ENCODE measurements around the gene BLMH.

GRCh38 chr17:30225919-30226553 lies 65.7 kb downstream of the BLMH start:
- TF ChIP-seq, protein P1, sequence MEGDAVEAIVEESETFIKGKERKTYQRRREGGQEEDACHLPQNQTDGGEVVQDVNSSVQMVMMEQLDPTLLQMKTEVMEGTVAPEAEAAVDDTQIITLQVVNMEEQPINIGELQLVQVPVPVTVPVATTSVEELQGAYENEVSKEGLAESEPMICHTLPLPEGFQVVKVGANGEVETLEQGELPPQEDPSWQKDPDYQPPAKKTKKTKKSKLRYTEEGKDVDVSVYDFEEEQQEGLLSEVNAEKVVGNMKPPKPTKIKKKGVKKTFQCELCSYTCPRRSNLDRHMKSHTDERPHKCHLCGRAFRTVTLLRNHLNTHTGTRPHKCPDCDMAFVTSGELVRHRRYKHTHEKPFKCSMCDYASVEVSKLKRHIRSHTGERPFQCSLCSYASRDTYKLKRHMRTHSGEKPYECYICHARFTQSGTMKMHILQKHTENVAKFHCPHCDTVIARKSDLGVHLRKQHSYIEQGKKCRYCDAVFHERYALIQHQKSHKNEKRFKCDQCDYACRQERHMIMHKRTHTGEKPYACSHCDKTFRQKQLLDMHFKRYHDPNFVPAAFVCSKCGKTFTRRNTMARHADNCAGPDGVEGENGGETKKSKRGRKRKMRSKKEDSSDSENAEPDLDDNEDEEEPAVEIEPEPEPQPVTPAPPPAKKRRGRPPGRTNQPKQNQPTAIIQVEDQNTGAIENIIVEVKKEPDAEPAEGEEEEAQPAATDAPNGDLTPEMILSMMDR (IDR thresholded peaks at IDR 0.05): no peak
- TF ChIP-seq POLR2AphosphoS5 (IDR thresholded peaks at IDR 0.05) (no peak), POLR2A (IDR thresholded peaks at IDR 0.05) (no peak)
